ENCODE data around the gene IRF1. TPM values are rescaled to one million over a fixed set of nuclear protein-coding genes. Genes with fewer than 3 reads are reported as not detected.

IRF1 gene
- total and polyA plus RNA-seq, 2 of the 4 experiments (the other 2 are of a cell fraction), result 11.1 to 18.9 TPM

DNA sequence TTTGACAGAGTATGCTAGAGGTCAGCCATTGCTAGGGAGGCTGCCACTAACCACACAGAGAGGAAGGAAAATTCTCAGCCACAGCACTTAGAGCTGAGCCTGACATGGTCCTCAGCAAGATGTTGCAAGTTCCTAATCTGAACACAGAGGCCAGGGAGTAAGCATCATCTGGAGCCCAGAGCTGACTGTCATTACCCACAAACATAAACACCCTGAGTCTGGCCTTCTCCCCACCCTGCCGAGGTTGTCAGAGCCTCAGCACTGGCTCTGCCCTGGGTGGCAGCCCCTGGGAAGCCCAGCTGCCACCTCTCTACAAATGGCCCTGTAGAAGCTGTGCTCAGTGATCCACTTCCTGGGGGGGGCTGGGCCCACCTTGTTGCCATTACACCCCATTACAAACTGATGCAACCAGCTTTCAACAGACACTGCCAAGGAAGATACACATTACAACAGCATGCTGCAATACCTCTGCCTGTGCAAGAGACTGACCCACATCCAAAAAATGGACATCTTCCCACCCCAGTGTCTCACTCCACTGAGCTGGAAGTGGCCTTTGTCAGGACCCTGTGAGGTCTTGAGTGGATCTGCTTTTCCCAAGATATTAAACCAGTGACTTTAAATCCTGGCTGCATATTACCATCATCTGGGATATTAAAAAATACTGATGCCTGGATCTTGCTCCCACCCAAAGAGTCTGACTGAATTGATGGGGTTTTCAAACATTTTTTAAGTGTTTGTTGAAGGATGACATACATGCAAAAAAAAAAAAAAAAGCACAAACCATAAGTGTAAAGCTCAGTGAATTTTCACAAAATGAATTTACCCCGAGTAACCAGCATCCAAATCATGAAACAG is 33.0 kb downstream of the IRF1 start:
- Histone ChIP-seq H4K5ac (ENCODE audit: low read depth, low read length) (peak overlapping the region; percentile 89), H2AFZ (replicated peaks; ENCODE audit: low read length, poor library complexity) (peak overlapping the region; percentile 4), H3K36me3 (ENCODE audit: control insufficient read depth, insufficient read depth, low read length) (peaks cover 1% of the 10 kb centered on the region; the same call in 1 of the 2 replicates), H3K23ac (ENCODE audit: low read depth, low read length) (peak overlapping the region; percentile 46; the same call in 1 of the 2 replicates), H2BK5ac (ENCODE audit: low read depth, low read length, poor library complexity, severe bottlenecking) (peak overlapping the region; percentile 33), H4K20me1 (ENCODE audit: insufficient read depth, low read length) (no peaks in the 10 kb centered on the region), H2AK9ac (replicated peaks; ENCODE audit: low read depth, low read length, poor library complexity) (peak overlapping the region; percentile 5), H2BK15ac (ENCODE audit: low read depth, low read length) (no peak overlapping the region; the same call in 1 of the 3 replicates), H3K4me3 (ENCODE audit: insufficient read depth, low read depth, low read length) (no peak overlapping the region), H3K27ac (ENCODE audit: insufficient read depth, low read length) (peak overlapping the region; percentile 57), H2BK20ac (ENCODE audit: low read depth, low read length) (peak overlapping the region; percentile 72), H4K91ac (ENCODE audit: insufficient read depth, low read depth, low read length) (peak overlapping the region; percentile 93), H3K9me1 (ENCODE audit: insufficient read depth, low read length) (peaks cover 36% of the 10 kb centered on the region), H2BK120ac (ENCODE audit: low read depth, low read length) (peak overlapping the region; percentile 89), H4K8ac (ENCODE audit: low read depth in 2 of 2, low read length in 2 of 2) (peak overlapping the region in 1 of 2 experiments; percentile 67; a peak in 2 of 4 replicates), H3K4ac (ENCODE audit: low read depth, low read length) (peak overlapping the region; percentile 87), H3K79me1 (ENCODE audit: low read depth in 1 of 2, low read length in 2 of 2) (peaks cover 0 to 34% of the 10 kb centered on the region in 2 experiments; a peak in 2 of 4 replicates), H3K9ac (ENCODE audit: low read depth, low read length) (0 out of 2 replicates have a peak overlapping the region, but pooled peaks have one; percentile 0), H3K27me3 (ENCODE audit: control insufficient read depth, insufficient read depth, low read length) (no peaks in the 10 kb centered on the region), H3K14ac (replicated peaks; ENCODE audit: low read depth, low read length) (peak overlapping the region; percentile 80), H3K4me2 (ENCODE audit: low read depth, low read length) (peak overlapping the region; percentile 4; the same call in 1 of the 2 replicates), H3K4me1 (ENCODE audit: control insufficient read depth, insufficient read depth, low read length) (peaks cover 29% of the 10 kb centered on the region), H3K18ac (ENCODE audit: low read depth, low read length) (peak overlapping the region; percentile 35), H3K9me3 (ENCODE audit: control insufficient read depth, insufficient read depth, low read length) (no peaks in the 10 kb centered on the region), H3K56ac (ENCODE audit: extremely low read depth, insufficient read depth, low read length) (peak overlapping the region; percentile 35; the same call in 1 of the 2 replicates), H2AK5ac (ENCODE audit: low read depth, low read length) (peak overlapping the region; percentile 73; the same call in 1 of the 2 replicates)
- no TSS peak for BruUV-seq (replicated peaks)
- ChIA-PET POLR2A (ENCODE audit: unreplicated experiment) (interaction anchor here (0.6 kb wide), 1 partner anchor 188 kb away, joined by 8 read pairs; no protein-coding TSS in a partner anchor), CTCF (interaction anchor here (0.5 to 2.3 kb wide), 4 partner anchors 9 to 35 kb away, joined by 4 to 8 read pairs (median 4); no protein-coding TSS in a partner anchor)
- intact Hi-C loops (cut with micrococcal nuclease), result loop anchor here (5.0 kb wide), 1 partner anchor 35 kb away; no protein-coding TSS in a partner anchor
- WGBS, 2 experiments (ENCODE audit: extremely low coverage in 2 of 2, insufficient read length in 1 of 2), result 0% methylated on average over 1 of the region's 2 CpGs; no CpG with 5 or more reads in 1 of the 2 experiments
- DNase-seq (peak; percentile 89), ATAC-seq (ENCODE audit: low read depth) (peak; percentile 86)
- in situ Hi-C loops (cut with MboI; ENCODE audit: low sequenced_read_pairs), result no loop called here
- dilution Hi-C loops (cut with HindIII; ENCODE audit: low sequenced_read_pairs, unreplicated experiment), result no loop called here
- TF ChIP-seq MAZ (IDR thresholded peaks at IDR 0.05; ENCODE audit: borderline replicate concordance, low read depth, low read length) (peak; percentile 50; the same call in 1 of the 2 replicates), RFX5 (IDR thresholded peaks at IDR 0.05; ENCODE audit: low read depth, low read length) (no peak), MXI1 (IDR thresholded peaks at IDR 0.05; ENCODE audit: borderline replicate concordance, low read depth, low read length) (no peak), BHLHE40 (IDR thresholded peaks at IDR 0.05; ENCODE audit: low read depth, low read length) (0 out of 2 replicates have a peak, but pooled peaks have one; percentile 25), RAD21 (IDR thresholded peaks at IDR 0.05; ENCODE audit: low read length) (no peak), RCOR1 (IDR thresholded peaks at IDR 0.05; ENCODE audit: insufficient replicate concordance, low read length) (peak; percentile 36), CEBPB (IDR thresholded peaks at IDR 0.05; ENCODE audit: low read depth, low read length) (peak; percentile 91), POLR2A (IDR thresholded peaks at IDR 0.05; ENCODE audit: low read depth, low read length) (no peak), FOS (IDR thresholded peaks at IDR 0.05; ENCODE audit: low read depth, low read length) (0 out of 2 replicates have a peak, but pooled peaks have one; percentile 29)
- TF ChIP-seq, protein P1, sequence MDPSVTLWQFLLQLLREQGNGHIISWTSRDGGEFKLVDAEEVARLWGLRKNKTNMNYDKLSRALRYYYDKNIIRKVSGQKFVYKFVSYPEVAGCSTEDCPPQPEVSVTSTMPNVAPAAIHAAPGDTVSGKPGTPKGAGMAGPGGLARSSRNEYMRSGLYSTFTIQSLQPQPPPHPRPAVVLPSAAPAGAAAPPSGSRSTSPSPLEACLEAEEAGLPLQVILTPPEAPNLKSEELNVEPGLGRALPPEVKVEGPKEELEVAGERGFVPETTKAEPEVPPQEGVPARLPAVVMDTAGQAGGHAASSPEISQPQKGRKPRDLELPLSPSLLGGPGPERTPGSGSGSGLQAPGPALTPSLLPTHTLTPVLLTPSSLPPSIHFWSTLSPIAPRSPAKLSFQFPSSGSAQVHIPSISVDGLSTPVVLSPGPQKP (IDR thresholded peaks at IDR 0.05; ENCODE audit: borderline replicate concordance, low read depth, low read length), result no peak
- TF ChIP-seq, protein P2, sequence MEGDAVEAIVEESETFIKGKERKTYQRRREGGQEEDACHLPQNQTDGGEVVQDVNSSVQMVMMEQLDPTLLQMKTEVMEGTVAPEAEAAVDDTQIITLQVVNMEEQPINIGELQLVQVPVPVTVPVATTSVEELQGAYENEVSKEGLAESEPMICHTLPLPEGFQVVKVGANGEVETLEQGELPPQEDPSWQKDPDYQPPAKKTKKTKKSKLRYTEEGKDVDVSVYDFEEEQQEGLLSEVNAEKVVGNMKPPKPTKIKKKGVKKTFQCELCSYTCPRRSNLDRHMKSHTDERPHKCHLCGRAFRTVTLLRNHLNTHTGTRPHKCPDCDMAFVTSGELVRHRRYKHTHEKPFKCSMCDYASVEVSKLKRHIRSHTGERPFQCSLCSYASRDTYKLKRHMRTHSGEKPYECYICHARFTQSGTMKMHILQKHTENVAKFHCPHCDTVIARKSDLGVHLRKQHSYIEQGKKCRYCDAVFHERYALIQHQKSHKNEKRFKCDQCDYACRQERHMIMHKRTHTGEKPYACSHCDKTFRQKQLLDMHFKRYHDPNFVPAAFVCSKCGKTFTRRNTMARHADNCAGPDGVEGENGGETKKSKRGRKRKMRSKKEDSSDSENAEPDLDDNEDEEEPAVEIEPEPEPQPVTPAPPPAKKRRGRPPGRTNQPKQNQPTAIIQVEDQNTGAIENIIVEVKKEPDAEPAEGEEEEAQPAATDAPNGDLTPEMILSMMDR (conservative IDR thresholded peaks at IDR 0.05; ENCODE audit: low read depth, low read length), result no peak
- TF ChIP-seq, protein P3, sequence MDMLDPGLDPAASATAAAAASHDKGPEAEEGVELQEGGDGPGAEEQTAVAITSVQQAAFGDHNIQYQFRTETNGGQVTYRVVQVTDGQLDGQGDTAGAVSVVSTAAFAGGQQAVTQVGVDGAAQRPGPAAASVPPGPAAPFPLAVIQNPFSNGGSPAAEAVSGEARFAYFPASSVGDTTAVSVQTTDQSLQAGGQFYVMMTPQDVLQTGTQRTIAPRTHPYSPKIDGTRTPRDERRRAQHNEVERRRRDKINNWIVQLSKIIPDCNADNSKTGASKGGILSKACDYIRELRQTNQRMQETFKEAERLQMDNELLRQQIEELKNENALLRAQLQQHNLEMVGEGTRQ (IDR thresholded peaks at IDR 0.05; ENCODE audit: low read depth, low read length), result no peak
